Lung (tissue), 12 donors: ENCODE data around the gene RPP38. TPM values are rescaled to one million over a fixed set of nuclear protein-coding genes. Genes with fewer than 3 reads are reported as not detected.

Experiments used
- ATAC-seq: fragments of 200-7000 bp; cut with Tn5 transposase; one replicate; pipeline ENCODE4 v1.9.1; 2020; ENCODE audit warnings: moderate number of reproducible peaks; ENCODE audit not compliant: insufficient read depth, low FRiP score
- DNase-seq, 3 donors: peaks; one replicate each; pipeline ENCODE4 v3.0.0-alpha.2; 2013 to 2017
- H3K27ac ChIP-seq, 2 donors: one replicate each; pipeline ENCODE4 v1.5.1; 2013; ENCODE audit warnings: mild to moderate bottlenecking in 2 of 2, moderate library complexity in 2 of 2, control low read depth in 1 of 2, inconsistent platforms in 1 of 2, low read depth in 1 of 2, low read length in 1 of 2
- H3K27me3 ChIP-seq, 3 donors: one replicate each; pipeline ENCODE4 v1.5.1; 2013; ENCODE audit warnings: low read length in 2 of 3; ENCODE audit not compliant: control insufficient read depth in 3 of 3, insufficient read depth in 3 of 3
- H3K36me3 ChIP-seq, 4 donors: one replicate each; pipeline ENCODE4 v1.5.1; 2013; ENCODE audit warnings: low read length in 4 of 4, mild to moderate bottlenecking in 1 of 4, moderate library complexity in 1 of 4; ENCODE audit not compliant: control insufficient read depth in 4 of 4, insufficient read depth in 4 of 4
- H3K4me1 ChIP-seq, 5 donors: one replicate each; pipeline ENCODE4 v1.5.1; 2013; ENCODE audit warnings: low read length in 5 of 5, mild to moderate bottlenecking in 2 of 5, moderate library complexity in 1 of 5; ENCODE audit not compliant: control insufficient read depth in 5 of 5, insufficient read depth in 5 of 5
- H3K4me3 ChIP-seq: one replicate; pipeline ENCODE4 v1.5.1; 2013; ENCODE audit warnings: mild to moderate bottlenecking, control low read depth, moderate library complexity
- H3K9ac ChIP-seq, 2 donors: one replicate each; pipeline ENCODE4 v1.5.1; 2013; ENCODE audit warnings: low read length in 2 of 2, control low read depth in 1 of 2; ENCODE audit not compliant: insufficient read depth in 1 of 2
- H3K9me3 ChIP-seq, 4 donors: one replicate each; pipeline ENCODE4 v1.5.1; 2013; ENCODE audit warnings: low read length in 3 of 4, mild to moderate bottlenecking in 1 of 4, moderate library complexity in 1 of 4; ENCODE audit not compliant: control insufficient read depth in 4 of 4, insufficient read depth in 3 of 4
- CTCF ChIP-seq: IDR thresholded peaks from 2 replicates; pipeline ENCODE4 v1.5.1; 2012; ENCODE audit warnings: mild to moderate bottlenecking; ENCODE audit errors: control extremely low read depth, extremely low read depth
- WGBS, 2 donors: extraction: QIAGEN DNeasy Blood & Tissue Kit; methylation state at CpG; one replicate each; pipeline ENCODE4 v1.1.7; 2013; 5-methylcytosine and 5-hydroxymethylcytosine counted together
- polyA plus RNA-seq, 2 donors: library from polyadenylated mRNA; stranded (reverse); fragments of 200-250 nt; gene quantifications; one replicate each; pipeline ENCODE4 v1.2.1, GENCODE V29; 2013
- total RNA-seq, 2 donors: library from RNA; depleted of rRNA in 1 of 2; stranded (reverse); fragments of >200 nt in 1 of 2; gene quantifications; one replicate each; pipeline ENCODE4 v1.2.1, GENCODE V29; 2014 to 2021
- donor health status: control.
- donor health status: control.
- donor health status: Bipolar disorder and iron deficiency.
- donor health status: healthy.
- donor health status: DM: yes; HTN: yes; CAD: no.

RPP38 gene
- total and polyA plus RNA-seq, 4 donors, result 10.2 to 25.5 (median 18.1) TPM

GRCh38 chr10:15067154-15067553 is 30.0 kb upstream of the RPP38 start:
- Histone ChIP-seq H3K27me3 (no peaks in the 10 kb centered on the region), H3K4me1 (no peaks in the 10 kb centered on the region), H3K9ac (no peak overlapping the region), H3K9me3 (peaks cover 0 to 10% (median 4%) of the 10 kb centered on the region in 4 donors), H3K36me3 (no peaks in the 10 kb centered on the region), H3K4me3 (no peak overlapping the region), H3K27ac (no peak overlapping the region)
- no peak for TF ChIP-seq CTCF
- DNase-seq, result no peak
- 93 to 94% methylated on average over 5 of the region's 5 CpGs for WGBS, 2 donors
- no peak for ATAC-seq

GRCh38 chr10:15068802-15069201 is 28.4 kb upstream of the RPP38 start:
- H3K27ac ChIP-seq, result no peak overlapping the region
- DNase-seq (no peak), ATAC-seq (no peak)
- no peaks in the 10 kb centered on the region for H3K4me1 ChIP-seq
- no peak for TF ChIP-seq CTCF
- peaks cover 0 to 10% (median 4%) of the 10 kb centered on the region in 4 donors for H3K9me3 ChIP-seq
- no peak overlapping the region for H3K4me3 ChIP-seq
- WGBS, 2 donors, result 87 to 88% methylated on average over 3 of the region's 3 CpGs
- no peaks in the 10 kb centered on the region for H3K36me3 ChIP-seq
- H3K27me3 ChIP-seq, result no peaks in the 10 kb centered on the region
- H3K9ac ChIP-seq, result no peak overlapping the region

- TF ChIP-seq CTCF, result no peak
- Histone ChIP-seq H3K27me3 (no peaks in the 10 kb centered on the region), H3K9ac (no peak overlapping the region), H3K4me1 (no peaks in the 10 kb centered on the region), H3K27ac (no peak overlapping the region), H3K36me3 (no peaks in the 10 kb centered on the region), H3K9me3 (peaks cover 0 to 10% (median 4%) of the 10 kb centered on the region in 4 donors), H3K4me3 (no peak overlapping the region)
- ATAC-seq (no peak), DNase-seq (no peak)
- WGBS, 2 donors, result 70 to 81% methylated on average over 4 of the region's 4 CpGs
Observed at GRCh38 chr10:15069230-15069629, 27.9 kb upstream of the RPP38 start.

GRCh38 chr10:15072358-15072757 is 24.8 kb upstream of the RPP38 start:
- ATAC-seq (no peak), DNase-seq (no peak)
- H3K4me1 ChIP-seq, result no peaks in the 10 kb centered on the region
- H3K36me3 ChIP-seq, result no peaks in the 10 kb centered on the region
- H3K9ac ChIP-seq, result no peak overlapping the region
- peaks cover 0 to 2% (median 0%) of the 10 kb centered on the region in 4 donors for H3K9me3 ChIP-seq
- WGBS, 2 donors, result 94 to 99% methylated on average over 5 of the region's 5 CpGs
- H3K27me3 ChIP-seq, result no peaks in the 10 kb centered on the region
- H3K4me3 ChIP-seq, result no peak overlapping the region
- no peak for TF ChIP-seq CTCF
- H3K27ac ChIP-seq, result no peak overlapping the region
